ENCODE data around the gene PHLDB2. TPM values are rescaled to one million over a fixed set of nuclear protein-coding genes. Genes with fewer than 3 reads are reported as not detected.

The PHLDB2 gene
- total and polyA plus RNA-seq, 8 donors: 10.6 to 149 (median 29.0) TPM

DNA sequence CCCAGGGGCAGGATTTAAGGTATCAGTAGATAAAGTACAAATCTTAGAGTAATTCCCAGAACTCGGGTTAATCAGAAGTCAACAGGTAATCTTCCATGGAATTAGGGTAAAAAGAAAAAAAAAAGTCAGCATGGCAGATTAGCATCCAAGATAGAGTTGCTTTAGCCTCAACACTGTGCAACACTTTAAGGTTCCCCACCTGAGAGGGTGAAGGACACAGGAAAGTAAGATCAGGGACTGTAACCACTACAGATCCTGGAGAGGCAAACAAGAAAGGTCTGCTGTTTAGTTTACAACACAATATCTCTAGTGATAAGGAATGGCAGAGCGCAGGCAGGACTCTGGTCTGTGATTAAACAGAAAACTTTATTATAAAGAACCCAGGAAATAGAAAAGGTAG lies 4.1 kb upstream of the PHLDB2 start:
- intact Hi-C loops (cut with DNase I; ENCODE audit: low total_unique reads): loop anchor here (10.0 kb wide), 2 partner anchors 110 to 130 kb away; no protein-coding TSS in a partner anchor
- no peak overlapping the region for H3K27ac ChIP-seq

DNA sequence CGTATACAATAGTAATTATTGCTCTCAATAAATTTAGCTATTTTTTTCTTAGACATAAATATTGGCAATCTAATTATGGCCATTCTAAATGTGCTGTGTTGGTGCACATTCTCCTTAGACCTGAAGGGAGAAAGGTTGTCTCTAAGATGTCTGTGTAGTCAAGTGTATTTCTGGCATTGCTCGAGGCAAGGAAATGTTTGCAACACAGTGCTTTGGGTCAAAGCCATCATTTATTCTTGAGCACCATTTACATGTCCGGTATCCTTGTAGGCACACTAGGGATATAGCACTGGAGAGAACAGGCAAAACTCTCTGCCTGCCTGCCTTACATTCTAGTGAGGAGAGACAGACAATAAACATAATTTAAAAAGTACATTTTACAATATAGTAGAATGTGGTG lies 2.6 kb upstream of the PHLDB2 start:
- no peak for TF ChIP-seq EP300 (IDR thresholded peaks at IDR 0.05)
- TF ChIP-seq POLR2A (IDR thresholded peaks at IDR 0.05): no peak
- TF ChIP-seq POLR2AphosphoS5 (IDR thresholded peaks at IDR 0.05): no peak
- TF ChIP-seq, protein P1, sequence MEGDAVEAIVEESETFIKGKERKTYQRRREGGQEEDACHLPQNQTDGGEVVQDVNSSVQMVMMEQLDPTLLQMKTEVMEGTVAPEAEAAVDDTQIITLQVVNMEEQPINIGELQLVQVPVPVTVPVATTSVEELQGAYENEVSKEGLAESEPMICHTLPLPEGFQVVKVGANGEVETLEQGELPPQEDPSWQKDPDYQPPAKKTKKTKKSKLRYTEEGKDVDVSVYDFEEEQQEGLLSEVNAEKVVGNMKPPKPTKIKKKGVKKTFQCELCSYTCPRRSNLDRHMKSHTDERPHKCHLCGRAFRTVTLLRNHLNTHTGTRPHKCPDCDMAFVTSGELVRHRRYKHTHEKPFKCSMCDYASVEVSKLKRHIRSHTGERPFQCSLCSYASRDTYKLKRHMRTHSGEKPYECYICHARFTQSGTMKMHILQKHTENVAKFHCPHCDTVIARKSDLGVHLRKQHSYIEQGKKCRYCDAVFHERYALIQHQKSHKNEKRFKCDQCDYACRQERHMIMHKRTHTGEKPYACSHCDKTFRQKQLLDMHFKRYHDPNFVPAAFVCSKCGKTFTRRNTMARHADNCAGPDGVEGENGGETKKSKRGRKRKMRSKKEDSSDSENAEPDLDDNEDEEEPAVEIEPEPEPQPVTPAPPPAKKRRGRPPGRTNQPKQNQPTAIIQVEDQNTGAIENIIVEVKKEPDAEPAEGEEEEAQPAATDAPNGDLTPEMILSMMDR (IDR thresholded peaks at IDR 0.05): no peak
- Histone ChIP-seq H3K4me3 (no peak overlapping the region), H3K9me3 (no peaks in the 10 kb centered on the region), H3K36me3 (no peaks in the 10 kb centered on the region), H3K4me1 (peaks cover 3 to 43% (median 22%) of the 10 kb centered on the region in 4 donors), H3K27me3 (no peaks in the 10 kb centered on the region), H3K27ac (no peak overlapping the region)
- no peak for DNase-seq
- WGBS, 5 donors: 79 to 91% (median 86%) methylated on average over 3 of the region's 3 CpGs
- intact Hi-C loops (cut with DNase I; ENCODE audit: low total_unique reads): loop anchor here (10.0 kb wide), 2 partner anchors 108 to 132 kb away; no protein-coding TSS in a partner anchor

More for the DNA sequence above, 4.1 kb upstream of the PHLDB2 start:
- TF ChIP-seq POLR2AphosphoS5 (IDR thresholded peaks at IDR 0.05): peak in 1 of 3 donors; percentile 26
- no peak for TF ChIP-seq POLR2A (IDR thresholded peaks at IDR 0.05)
- TF ChIP-seq EP300 (IDR thresholded peaks at IDR 0.05): no peak
- 34 to 64% (median 47%) methylated on average over 2 of the region's 2 CpGs for WGBS, 5 donors
- Histone ChIP-seq H3K27me3 (no peaks in the 10 kb centered on the region), H3K4me1 (peaks cover 3 to 36% (median 15%) of the 10 kb centered on the region in 4 donors), H3K4me3 (no peak overlapping the region), H3K36me3 (no peaks in the 10 kb centered on the region), H3K9me3 (no peaks in the 10 kb centered on the region)
- DNase-seq: no peak

DNA sequence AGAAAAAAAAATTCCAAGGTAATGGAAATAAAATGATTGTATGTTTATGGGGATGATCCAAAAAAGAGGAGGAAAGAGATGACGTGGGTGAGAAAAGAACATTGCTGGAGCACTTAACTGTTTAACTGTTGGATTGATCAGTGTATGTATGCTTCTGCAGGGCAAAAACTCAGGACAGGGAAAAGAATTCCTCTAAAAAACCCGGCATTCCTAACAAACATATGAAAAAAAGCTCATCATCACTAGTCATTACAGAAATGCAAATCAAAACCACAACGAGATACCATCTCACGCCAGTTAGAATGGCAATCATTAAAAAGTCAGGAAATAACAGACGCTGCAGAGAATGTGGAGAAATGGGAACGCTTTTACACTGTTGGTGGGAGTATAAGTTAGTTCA lies 1.6 kb upstream of the PHLDB2 start:
- H3K27ac ChIP-seq: no peak overlapping the region
- H3K4me1 ChIP-seq: peaks cover 0 to 47% (median 27%) of the 10 kb centered on the region in 4 donors
- no peak for TF ChIP-seq POLR2AphosphoS5 (IDR thresholded peaks at IDR 0.05)
- TF ChIP-seq POLR2A (IDR thresholded peaks at IDR 0.05): no peak
- no peak for TF ChIP-seq EP300 (IDR thresholded peaks at IDR 0.05)
- TF ChIP-seq, protein P1 (IDR thresholded peaks at IDR 0.05): no peak
- WGBS, 5 donors: 70 to 80% (median 75%) methylated on average over 6 of the region's 6 CpGs
- H3K4me3 ChIP-seq: no peak overlapping the region
- H3K36me3 ChIP-seq: no peaks in the 10 kb centered on the region
- H3K9me3 ChIP-seq: no peaks in the 10 kb centered on the region
- no peaks in the 10 kb centered on the region for H3K27me3 ChIP-seq
- DNase-seq: no peak
- intact Hi-C loops (cut with DNase I; ENCODE audit: low total_unique reads): loop anchor here (10.0 kb wide), 2 partner anchors 107 to 133 kb away; no protein-coding TSS in a partner anchor

DNA sequence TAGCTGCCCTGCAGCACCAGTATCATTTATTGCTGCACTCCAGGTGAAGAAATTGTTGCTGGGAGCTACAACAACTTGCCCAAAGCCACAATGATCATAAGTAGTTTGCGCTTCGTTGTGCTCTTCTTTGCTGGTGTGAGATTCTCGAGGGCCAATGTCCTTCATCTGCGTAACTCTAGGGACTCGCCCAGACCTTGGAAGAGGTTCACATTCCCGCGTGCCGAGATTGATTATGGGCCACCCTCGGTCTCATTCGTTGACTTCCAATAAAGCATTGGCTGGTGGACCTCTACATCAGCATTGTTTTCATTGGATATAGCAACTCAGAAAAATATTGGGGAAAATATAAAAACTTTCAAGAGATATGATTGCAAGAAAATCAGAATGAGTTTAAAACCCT lies 423 bp upstream of the PHLDB2 start:
- Histone ChIP-seq H3K27me3 (no peaks in the 10 kb centered on the region), H3K36me3 (no peaks in the 10 kb centered on the region), H3K4me3 (peak overlapping the region; percentile 57 to 85 (median 80)), H3K27ac (peak overlapping the region in 4 of 5 donors; percentile 83 to 97 (median 92)), H3K9me3 (no peaks in the 10 kb centered on the region), H3K4me1 (peaks cover 0 to 59% (median 37%) of the 10 kb centered on the region in 4 donors)
- TF ChIP-seq, protein P1 (IDR thresholded peaks at IDR 0.05): no peak
- TF ChIP-seq EP300 (IDR thresholded peaks at IDR 0.05): no peak
- no peak for TF ChIP-seq POLR2AphosphoS5 (IDR thresholded peaks at IDR 0.05)
- no peak for TF ChIP-seq POLR2A (IDR thresholded peaks at IDR 0.05)
- DNase-seq: no peak
- 44 to 76% (median 58%) methylated on average over 10 of the region's 10 CpGs for WGBS, 5 donors
- intact Hi-C loops (cut with DNase I; ENCODE audit: low total_unique reads): loop anchor here (10.0 kb wide), 2 partner anchors 106 to 134 kb away; no protein-coding TSS in a partner anchor

All from stomach (tissue), 9 donors.